CD4-positive, alpha-beta T cell (primary cell): ENCODE measurements around the gene RBM38. TPM values are rescaled to one million over a fixed set of nuclear protein-coding genes. Genes with fewer than 3 reads are reported as not detected.

Source experiments
- ATAC-seq: fragments of 200-7000 bp; cut with Tn5 transposase; one replicate; pipeline ENCODE4 v1.10.0; 2022; ENCODE audit warnings: mild to moderate bottlenecking; ENCODE audit not compliant: poor library complexity
- CTCF ChIA-PET: fragments of 350-600 bp; sonication (Branson Sonifier 250); formaldehyde crosslinking; loops from one replicate; lab custom pipeline; 2021; ENCODE audit warnings: antibody characterized with exemption, inconsistent platforms; lab: Charles Lee
- POLR2A ChIA-PET: fragments of 350-600 bp; sonication (Branson Sonifier 250); formaldehyde crosslinking; loops from one replicate; lab custom pipeline; 2021; ENCODE audit warnings: antibody characterized with exemption, inconsistent platforms; lab: Charles Lee
- DNase-seq, 14 experiments: peaks; one replicate each; pipeline ENCODE4 v3.0.0-alpha.2; 2013 to 2020; ENCODE audit warnings: mixed read lengths in 2 of 14
- H3K27ac ChIP-seq, 2 donors: one replicate each; pipeline versions ENCODE4 v1.5.1 to v1.7.0; 2013; ENCODE audit warnings: low read length in 2 of 2, low read depth in 1 of 2, mild to moderate bottlenecking in 1 of 2
- H3K27me3 ChIP-seq, 2 experiments: 1 replicate in 1 of 2; 2 replicates in 1 of 2; pipeline versions ENCODE4 v1.6.1 to v1.7.0; 2013; ENCODE audit warnings: low read length in 2 of 2, control low read depth in 1 of 2, mild to moderate bottlenecking in 1 of 2, moderate library complexity in 1 of 2; ENCODE audit not compliant: insufficient read depth in 2 of 2, control insufficient read depth in 1 of 2
- H3K36me3 ChIP-seq: one replicate; pipeline ENCODE4 v1.6.1; 2013; ENCODE audit warnings: low read length, control low read depth; ENCODE audit not compliant: insufficient read depth
- H3K4me1 ChIP-seq: one replicate; pipeline ENCODE4 v1.6.1; 2013; ENCODE audit warnings: low read length, control low read depth; ENCODE audit not compliant: insufficient read depth
- H3K4me3 ChIP-seq: one replicate; pipeline ENCODE4 v1.5.1; 2013; ENCODE audit warnings: mild to moderate bottlenecking, low read length, moderate library complexity
- H3K9me3 ChIP-seq, 2 experiments: 1 replicate in 1 of 2; 2 replicates in 1 of 2; pipeline versions ENCODE4 v1.6.1 to v1.7.0; 2013; ENCODE audit warnings: low read length in 2 of 2, mild to moderate bottlenecking in 2 of 2, control low read depth in 1 of 2, moderate library complexity in 1 of 2; ENCODE audit not compliant: control insufficient read depth in 1 of 2, insufficient read depth in 1 of 2
- H3K27ac Mint-ChIP-seq: one replicate; pipeline ENCODE4 v1.8.0; 2020; ENCODE audit warnings: mixed read lengths
- H3K27me3 Mint-ChIP-seq: one replicate; pipeline ENCODE4 v1.8.0; 2021; ENCODE audit warnings: mixed read lengths
- H3K36me3 Mint-ChIP-seq: one replicate; pipeline ENCODE4 v1.8.0; 2021; ENCODE audit warnings: low read depth, mixed read lengths
- H3K4me1 Mint-ChIP-seq: one replicate; pipeline ENCODE4 v1.8.0; 2021; ENCODE audit warnings: low read depth, mixed read lengths
- H3K4me3 Mint-ChIP-seq: one replicate; pipeline ENCODE4 v1.8.0; 2020; ENCODE audit warnings: mild to moderate bottlenecking, mixed read lengths
- H3K9me3 Mint-ChIP-seq: one replicate; pipeline ENCODE4 v1.8.0; 2020; ENCODE audit warnings: mixed read lengths
- CTCF ChIP-seq: fragments of 200-600 bp; IDR thresholded peaks from one replicate; pipeline ENCODE4 v1.8.0; 2022; ENCODE audit warnings: antibody characterized with exemption, mild to moderate bottlenecking
- intact Hi-C, 2 experiments: fragments of 100-400 bp; cut with DNase I in 1 of 2; cut with micrococcal nuclease in 1 of 2; formaldehyde crosslinking; loops; one replicate each; pipeline versions ENCODE4 v1.15.1 to v1.9.0; 2023 to 2025; cut with DNase I, micrococcal nuclease
- total RNA-seq, 174 experiments: library from RNA in 2 of 174; stranded (reverse) in 2 of 174; gene quantifications; one replicate each; pipeline ENCODE4 v1.2.3 and lab custom pipeline; 2021 to 2026

The RBM38 gene
- total RNA-seq, 2 experiments from 2014 or later: 604 to 645 TPM

DNA sequence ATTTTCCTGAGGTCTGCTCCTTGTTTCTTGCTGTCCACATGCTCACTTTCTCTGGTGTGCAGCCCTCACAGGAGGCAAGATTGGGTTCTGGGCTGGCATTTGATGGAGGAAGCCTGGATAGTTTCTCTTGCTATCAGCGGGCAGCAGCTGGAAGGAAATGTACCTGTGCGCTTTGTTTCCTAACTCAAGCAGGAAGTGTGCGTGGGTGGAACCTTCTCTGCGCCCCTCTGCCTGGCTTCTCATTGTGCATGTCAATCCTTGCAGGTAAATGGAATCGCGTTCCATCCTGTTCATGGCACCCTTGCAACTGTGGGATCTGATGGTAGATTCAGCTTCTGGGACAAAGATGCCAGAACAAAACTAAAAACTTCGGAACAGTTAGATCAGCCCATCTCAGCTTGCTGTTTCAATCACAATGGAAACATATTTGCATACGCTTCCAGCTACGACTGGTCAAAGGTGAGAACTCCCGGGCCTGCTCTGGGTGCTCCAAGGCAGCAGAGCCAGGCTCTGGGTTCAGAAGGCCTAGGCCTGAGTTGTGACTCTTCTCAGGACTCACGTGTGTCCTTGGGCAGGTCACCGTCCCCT, 16.8 kb upstream of the RBM38 start:
- DNase-seq (peak in 1 of 14 experiments; percentile 26), ATAC-seq (peak; percentile 59)
- H3K4me3 Mint-ChIP-seq: no peak overlapping the region
- H3K27me3 Mint-ChIP-seq: no peaks in the 10 kb centered on the region
- peaks cover 97% of the 10 kb centered on the region for H3K36me3 Mint-ChIP-seq
- H3K27ac ChIP-seq: no peak overlapping the region
- no peaks in the 10 kb centered on the region for H3K9me3 Mint-ChIP-seq
- peaks cover 11% of the 10 kb centered on the region for H3K4me1 ChIP-seq
- CTCF ChIA-PET: no interaction called here
- no peaks in the 10 kb centered on the region for H3K9me3 ChIP-seq
- peaks cover 89% of the 10 kb centered on the region for H3K36me3 ChIP-seq
- no peak for TF ChIP-seq CTCF
- POLR2A ChIA-PET: interaction anchor here (1.0 to 1.7 kb wide), 2 partner anchors 24 to 58 kb away, joined by 3 to 5 read pairs; no protein-coding TSS in a partner anchor
- H3K4me3 ChIP-seq: no peak overlapping the region
- peak overlapping the region; percentile 62 for H3K27ac Mint-ChIP-seq
- intact Hi-C loops: no loop called here
- H3K27me3 ChIP-seq: no peaks in the 10 kb centered on the region
- peaks cover 30% of the 10 kb centered on the region for H3K4me1 Mint-ChIP-seq

GRCh38 chr20:57374931-57375651, 16.1 kb upstream of the RBM38 start:
- Mint-ChIP-seq H3K9me3 (no peaks in the 10 kb centered on the region), H3K4me3 (no peak overlapping the region), H3K4me1 (peaks cover 35% of the 10 kb centered on the region), H3K27ac (peak overlapping the region; percentile 62), H3K27me3 (no peaks in the 10 kb centered on the region), H3K36me3 (peaks cover 97% of the 10 kb centered on the region)
- POLR2A ChIA-PET: interaction anchor here (1.0 to 1.7 kb wide), 3 partner anchors 17 to 58 kb away, joined by 3 to 5 read pairs (median 4); no protein-coding TSS in a partner anchor
- no peaks in the 10 kb centered on the region for H3K9me3 ChIP-seq
- intact Hi-C loops: no loop called here
- CTCF ChIA-PET: no interaction called here
- no peak for ATAC-seq
- H3K4me3 ChIP-seq: peak overlapping the region; percentile 12
- DNase-seq: peak in 2 of 14 experiments; percentile 57 to 64
- H3K27ac ChIP-seq: no peak overlapping the region
- H3K27me3 ChIP-seq: no peaks in the 10 kb centered on the region
- H3K36me3 ChIP-seq: peaks cover 86% of the 10 kb centered on the region
- peaks cover 11% of the 10 kb centered on the region for H3K4me1 ChIP-seq
- no peak for TF ChIP-seq CTCF

DNA sequence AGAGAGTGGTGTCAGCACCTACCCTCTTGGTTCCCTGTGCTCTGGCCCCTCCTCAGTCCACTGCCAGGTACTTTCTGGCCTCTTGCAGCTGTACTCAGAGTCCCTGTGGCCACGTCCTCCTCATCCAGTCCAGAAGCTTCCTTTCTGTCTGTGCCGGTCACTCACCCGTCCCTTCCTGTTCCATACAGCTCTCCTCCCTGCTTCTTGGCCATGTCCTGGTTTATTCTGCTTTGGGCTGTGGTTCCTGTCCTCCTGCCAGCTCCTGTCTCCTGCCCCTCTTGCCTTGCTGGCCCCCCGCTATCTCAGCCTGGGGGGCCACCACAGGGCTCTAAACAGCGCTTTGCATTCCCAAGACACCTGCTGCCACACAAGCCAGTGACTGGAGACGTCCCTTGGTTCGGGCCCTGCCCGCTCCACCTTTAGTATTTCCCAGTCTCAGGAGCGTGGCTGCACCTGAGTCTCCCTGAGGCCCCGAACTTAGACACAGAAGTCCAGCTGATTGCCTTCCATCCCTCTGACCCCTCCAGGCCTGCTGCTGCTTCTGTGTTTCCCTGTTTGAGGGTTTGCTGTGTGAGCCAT, 15.5 kb upstream of the RBM38 start:
- Mint-ChIP-seq H3K36me3 (peaks cover 92% of the 10 kb centered on the region), H3K27me3 (no peaks in the 10 kb centered on the region), H3K27ac (peak overlapping the region; percentile 62), H3K9me3 (no peaks in the 10 kb centered on the region), H3K4me3 (no peak overlapping the region), H3K4me1 (peaks cover 35% of the 10 kb centered on the region)
- ChIA-PET POLR2A (interaction anchor here (1.2 to 1.7 kb wide), 2 partner anchors 16 to 22 kb away, joined by 4 to 5 read pairs; no protein-coding TSS in a partner anchor), CTCF (no interaction called here)
- H3K27ac ChIP-seq: no peak overlapping the region
- no peaks in the 10 kb centered on the region for H3K9me3 ChIP-seq
- H3K4me1 ChIP-seq: peaks cover 11% of the 10 kb centered on the region
- H3K4me3 ChIP-seq: no peak overlapping the region
- intact Hi-C loops: no loop called here
- TF ChIP-seq CTCF: no peak
- DNase-seq (no peak), ATAC-seq (no peak)
- peaks cover 85% of the 10 kb centered on the region for H3K36me3 ChIP-seq
- no peaks in the 10 kb centered on the region for H3K27me3 ChIP-seq
